Stomach (tissue), 4 donors: ENCODE results near the gene POLL.

ENCODE experiments used
- POLR2A ChIP-seq, 4 donors: fragments of 450-650 bp; IDR thresholded peaks; one replicate each; pipeline ENCODE4 v1.6.1; 2016; ENCODE audit warnings: antibody characterized with exemption in 4 of 4, control low read depth in 2 of 4, mild to moderate bottlenecking in 1 of 4, moderate library complexity in 1 of 4
- TF ChIP-seq, protein P1 (sequence below), 7 experiments: fragments of 450-650 bp in 4 of 7; fragments of 200-600 bp in 3 of 7; sonication (generic) in 3 of 7; IDR thresholded peaks; one replicate each; pipeline ENCODE4 v1.5.1; 2016 to 2019; ENCODE audit warnings: antibody characterized with exemption in 7 of 7, control low read depth in 2 of 7, mild to moderate bottlenecking in 1 of 7

DNA sequence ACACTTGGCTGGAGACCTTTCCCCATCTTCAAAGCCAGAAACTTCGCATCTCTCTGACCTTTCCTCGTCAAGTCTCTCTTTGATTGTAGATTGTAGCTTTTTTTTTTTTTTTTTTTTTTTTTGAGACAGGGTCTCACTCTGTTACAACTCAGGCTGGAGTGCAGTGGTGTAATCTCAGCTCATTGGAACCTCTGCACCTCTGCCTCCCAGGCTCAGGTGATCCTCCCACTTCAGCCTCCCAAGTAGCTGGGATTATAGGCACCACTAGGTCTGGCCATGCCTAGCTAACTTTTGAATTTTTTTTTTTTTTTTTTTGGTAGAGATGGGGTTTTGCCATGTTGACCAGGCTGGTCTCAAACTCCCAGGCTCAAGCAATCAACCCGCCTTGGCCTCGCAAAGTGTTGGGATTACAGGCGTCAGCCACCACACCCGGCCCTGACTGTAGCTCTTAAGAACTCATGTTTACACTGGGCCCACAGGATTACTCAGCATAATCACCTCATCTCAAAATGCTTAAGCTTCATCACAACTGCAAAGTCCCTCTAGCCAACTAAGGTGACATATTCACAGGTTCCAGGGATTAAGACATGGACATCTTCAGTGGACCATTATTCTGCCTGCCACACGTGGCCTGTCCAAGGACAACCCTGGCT lies 11.7 kb downstream of the POLL start:
- TF ChIP-seq, protein P1, sequence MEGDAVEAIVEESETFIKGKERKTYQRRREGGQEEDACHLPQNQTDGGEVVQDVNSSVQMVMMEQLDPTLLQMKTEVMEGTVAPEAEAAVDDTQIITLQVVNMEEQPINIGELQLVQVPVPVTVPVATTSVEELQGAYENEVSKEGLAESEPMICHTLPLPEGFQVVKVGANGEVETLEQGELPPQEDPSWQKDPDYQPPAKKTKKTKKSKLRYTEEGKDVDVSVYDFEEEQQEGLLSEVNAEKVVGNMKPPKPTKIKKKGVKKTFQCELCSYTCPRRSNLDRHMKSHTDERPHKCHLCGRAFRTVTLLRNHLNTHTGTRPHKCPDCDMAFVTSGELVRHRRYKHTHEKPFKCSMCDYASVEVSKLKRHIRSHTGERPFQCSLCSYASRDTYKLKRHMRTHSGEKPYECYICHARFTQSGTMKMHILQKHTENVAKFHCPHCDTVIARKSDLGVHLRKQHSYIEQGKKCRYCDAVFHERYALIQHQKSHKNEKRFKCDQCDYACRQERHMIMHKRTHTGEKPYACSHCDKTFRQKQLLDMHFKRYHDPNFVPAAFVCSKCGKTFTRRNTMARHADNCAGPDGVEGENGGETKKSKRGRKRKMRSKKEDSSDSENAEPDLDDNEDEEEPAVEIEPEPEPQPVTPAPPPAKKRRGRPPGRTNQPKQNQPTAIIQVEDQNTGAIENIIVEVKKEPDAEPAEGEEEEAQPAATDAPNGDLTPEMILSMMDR (IDR thresholded peaks at IDR 0.05): no peak
- no peak for TF ChIP-seq POLR2A (IDR thresholded peaks at IDR 0.05)
